ENCODE results near the gene CACNA1S.

- no peak for TF ChIP-seq CTCF (IDR thresholded peaks at IDR 0.05; ENCODE audit: low read depth, low read length)
- no peak for TF ChIP-seq EZH2phosphoT487 (IDR thresholded peaks at IDR 0.05; ENCODE audit: low read depth)
Measured at GRCh38 chr1:201115390-201115937, 3.2 kb upstream of the CACNA1S start.
